Osteocyte (in vitro differentiated cells): ENCODE data around the gene LNX1. TPM values are rescaled to one million over a fixed set of nuclear protein-coding genes. Genes with fewer than 3 reads are reported as not detected.

Source experiments
- DNase-seq: peaks from one replicate; pipeline ENCODE4 v3.0.0; 2021; ENCODE audit warnings: mixed read lengths; ENCODE audit not compliant: unreplicated experiment; ENCODE audit errors: extremely low spot score
- H3K27ac Mint-ChIP-seq: one replicate; pipeline ENCODE4 v1.8.0; 2021; ENCODE audit warnings: mild to moderate bottlenecking, mixed read lengths; ENCODE audit not compliant: unreplicated experiment
- H3K27me3 Mint-ChIP-seq: one replicate; pipeline ENCODE4 v1.8.0; 2021; ENCODE audit warnings: mixed read lengths; ENCODE audit not compliant: unreplicated experiment
- H3K36me3 Mint-ChIP-seq: one replicate; pipeline ENCODE4 v1.8.0; 2021; ENCODE audit warnings: mixed read lengths; ENCODE audit not compliant: unreplicated experiment
- H3K4me1 Mint-ChIP-seq: one replicate; pipeline ENCODE4 v1.8.0; 2021; ENCODE audit warnings: mixed read lengths; ENCODE audit not compliant: unreplicated experiment
- H3K4me3 Mint-ChIP-seq: one replicate; pipeline ENCODE4 v1.8.0; 2021; ENCODE audit warnings: mild to moderate bottlenecking, moderate library complexity, mixed read lengths; ENCODE audit not compliant: unreplicated experiment
- H3K9me3 Mint-ChIP-seq: one replicate; pipeline ENCODE4 v1.8.0; 2021; ENCODE audit warnings: mixed read lengths; ENCODE audit not compliant: unreplicated experiment
- CTCF ChIP-seq: fragments of 200-600 bp; sonication (generic); IDR thresholded peaks from 2 replicates; pipeline ENCODE4 v1.5.0; 2021; ENCODE audit warnings: antibody characterized with exemption, mild to moderate bottlenecking, moderate library complexity
- total RNA-seq: library from RNA; stranded (reverse); gene quantifications from 2 replicates; pipeline ENCODE4 v1.2.1, GENCODE V29; 2021

The LNX1 gene
- total RNA-seq, 1 donor from 2014 or later = 0.24 TPM

DNA sequence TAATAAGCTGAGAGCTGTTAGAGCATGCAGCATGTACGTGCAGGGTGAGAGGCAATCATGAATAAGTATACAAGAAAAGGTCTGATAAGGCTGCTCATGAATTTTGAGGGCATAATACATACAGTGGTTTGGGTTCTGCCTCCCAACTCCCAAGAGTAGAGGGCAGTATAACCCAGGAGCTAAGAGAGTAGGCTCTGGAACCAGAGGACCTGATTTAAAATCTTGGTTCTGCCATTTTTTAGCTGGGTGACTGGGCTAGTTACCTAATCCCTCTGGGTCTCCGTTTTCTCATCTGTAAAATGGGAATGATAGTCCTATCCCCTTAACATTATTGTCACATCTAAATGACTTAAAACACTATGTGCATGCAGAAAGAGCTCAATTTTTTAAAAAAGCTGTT is 85.3 kb downstream of the LNX1 start:
- no peaks in the 10 kb centered on the region for H3K36me3 Mint-ChIP-seq
- peak; percentile 36 for TF ChIP-seq CTCF
- H3K4me3 Mint-ChIP-seq = no peak overlapping the region
- H3K9me3 Mint-ChIP-seq = no peaks in the 10 kb centered on the region
- peaks cover 19% of the 10 kb centered on the region for H3K4me1 Mint-ChIP-seq
- no peaks in the 10 kb centered on the region for H3K27me3 Mint-ChIP-seq
- no peak overlapping the region for H3K27ac Mint-ChIP-seq
- no peak for DNase-seq

DNA sequence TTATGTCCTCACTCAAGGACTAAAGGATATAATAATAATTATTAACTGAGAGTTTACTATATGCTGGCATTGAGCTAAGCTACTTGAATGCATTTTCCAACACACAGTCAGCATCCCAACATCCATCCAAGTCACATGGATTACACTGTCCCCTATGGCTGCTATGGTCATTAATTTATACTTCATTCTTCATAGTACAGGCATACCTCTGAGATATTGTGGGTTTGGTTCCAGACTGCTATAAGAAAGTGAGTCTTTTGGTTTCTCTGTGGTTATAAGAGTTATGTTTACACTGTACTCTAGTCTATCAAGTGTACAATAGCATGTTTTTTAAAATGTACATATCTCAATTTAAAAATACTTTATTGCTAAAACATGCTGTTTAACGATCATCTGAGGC is 89.2 kb downstream of the LNX1 start:
- TF ChIP-seq CTCF = no peak
- H3K9me3 Mint-ChIP-seq = no peaks in the 10 kb centered on the region
- H3K4me3 Mint-ChIP-seq = no peak overlapping the region
- no peaks in the 10 kb centered on the region for H3K27me3 Mint-ChIP-seq
- no peak for DNase-seq
- H3K36me3 Mint-ChIP-seq = no peaks in the 10 kb centered on the region
- no peak overlapping the region for H3K27ac Mint-ChIP-seq
- peaks cover 31% of the 10 kb centered on the region for H3K4me1 Mint-ChIP-seq

DNA sequence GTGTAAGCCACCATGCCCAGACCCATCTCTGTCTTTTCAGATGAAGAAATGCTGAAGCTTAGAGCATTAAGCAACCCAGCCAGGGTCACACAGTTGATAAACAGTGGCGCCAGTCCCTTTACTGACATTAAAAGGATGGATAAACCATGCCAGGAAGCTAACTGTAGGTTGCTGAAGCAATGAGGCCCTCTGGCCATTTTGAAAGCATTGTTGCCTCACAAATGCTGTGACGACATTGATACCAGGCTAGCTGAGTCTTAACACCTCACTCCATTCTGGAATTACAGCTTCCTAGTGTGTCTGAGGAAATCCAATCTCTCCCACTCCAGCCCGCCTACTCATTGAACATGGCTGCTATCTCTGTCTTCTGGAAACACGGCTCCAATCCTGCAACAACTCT is 89.7 kb downstream of the LNX1 start:
- no peaks in the 10 kb centered on the region for H3K9me3 Mint-ChIP-seq
- no peak overlapping the region for H3K4me3 Mint-ChIP-seq
- H3K27ac Mint-ChIP-seq = no peak overlapping the region
- H3K36me3 Mint-ChIP-seq = no peaks in the 10 kb centered on the region
- H3K27me3 Mint-ChIP-seq = no peaks in the 10 kb centered on the region
- TF ChIP-seq CTCF = no peak
- H3K4me1 Mint-ChIP-seq = peaks cover 34% of the 10 kb centered on the region
- DNase-seq = no peak

DNA sequence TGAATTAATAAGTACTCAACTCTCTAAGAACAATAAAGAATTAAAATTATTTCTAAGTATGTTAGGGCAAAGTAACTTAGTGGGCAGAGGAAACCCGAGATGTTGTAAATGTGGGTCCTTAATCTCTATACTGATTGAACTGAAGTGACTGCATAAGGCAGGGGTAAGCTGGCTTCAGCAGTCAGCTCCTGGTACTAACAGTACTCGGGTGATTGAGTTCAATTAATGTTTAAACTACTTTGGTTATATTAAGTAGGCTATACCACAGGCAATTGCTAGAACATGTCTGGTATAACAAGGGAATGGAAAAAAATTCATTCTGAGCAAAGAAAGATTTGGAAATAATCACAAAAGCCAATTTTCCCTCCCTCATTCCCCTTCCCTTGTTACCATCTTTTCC is 90.7 kb downstream of the LNX1 start:
- H3K4me1 Mint-ChIP-seq = peaks cover 34% of the 10 kb centered on the region
- no peaks in the 10 kb centered on the region for H3K27me3 Mint-ChIP-seq
- no peaks in the 10 kb centered on the region for H3K9me3 Mint-ChIP-seq
- H3K36me3 Mint-ChIP-seq = no peaks in the 10 kb centered on the region
- no peak for DNase-seq
- no peak for TF ChIP-seq CTCF
- no peak overlapping the region for H3K4me3 Mint-ChIP-seq
- no peak overlapping the region for H3K27ac Mint-ChIP-seq

DNA sequence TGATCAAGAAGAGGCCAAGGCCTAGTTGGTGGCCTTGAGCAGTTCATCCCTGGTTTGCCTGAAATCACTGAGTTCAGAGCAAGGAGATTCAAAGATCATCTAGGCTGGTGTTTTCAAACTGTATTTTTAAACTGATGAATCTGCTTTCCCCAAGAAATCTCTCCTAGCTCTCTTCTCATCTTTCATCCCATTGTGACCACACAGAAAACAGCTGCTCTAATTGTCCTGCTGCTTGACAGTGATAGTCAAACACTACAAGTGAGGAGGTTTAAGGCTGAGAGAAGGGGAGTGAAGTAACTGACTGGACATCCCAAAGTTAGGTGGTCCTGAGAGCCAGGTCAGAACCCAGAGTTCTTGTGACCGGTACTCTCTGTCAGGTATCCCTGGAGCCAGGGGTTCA is 91.5 kb downstream of the LNX1 start:
- no peaks in the 10 kb centered on the region for H3K27me3 Mint-ChIP-seq

More for the DNA sequence above, 91.5 kb downstream of the LNX1 start:
- H3K27ac Mint-ChIP-seq = no peak overlapping the region
- peaks cover 34% of the 10 kb centered on the region for H3K4me1 Mint-ChIP-seq
- no peaks in the 10 kb centered on the region for H3K9me3 Mint-ChIP-seq
- no peak for DNase-seq
- no peak overlapping the region for H3K4me3 Mint-ChIP-seq
- TF ChIP-seq CTCF = no peak
- no peaks in the 10 kb centered on the region for H3K36me3 Mint-ChIP-seq
